Gastroesophageal sphincter (tissue), 3 donors: Measurements from ENCODE around the gene MCUB.

ENCODE experiments used
- CTCF ChIP-seq, 4 experiments: fragments of 200-600 bp in 2 of 4; fragments of 450-650 bp in 2 of 4; sonication (generic) in 1 of 4; IDR thresholded peaks; one replicate each; pipeline ENCODE4 v1.5.1; 2017 to 2019; ENCODE audit warnings: antibody characterized with exemption in 4 of 4, mild to moderate bottlenecking in 2 of 4, moderate library complexity in 2 of 4
- POLR2A ChIP-seq, 2 donors: fragments of 450-650 bp; IDR thresholded peaks; one replicate each; pipeline ENCODE4 v1.6.1; 2017; ENCODE audit warnings: antibody characterized with exemption in 2 of 2, mild to moderate bottlenecking in 2 of 2, moderate library complexity in 1 of 2

GRCh38 chr4:109611045-109611646, 51.1 kb downstream of the MCUB start:
- no peak for TF ChIP-seq POLR2A (IDR thresholded peaks at IDR 0.05)
- TF ChIP-seq CTCF (IDR thresholded peaks at IDR 0.05): no peak
